HG03432 (cell line): ENCODE measurements around the gene RNF167.

Source experiments
- ATAC-seq: cut with Tn5 transposase; IDR thresholded peaks from one replicate; pipeline ENCODE4 v1.9.1; 2021; ENCODE audit warnings: mild to moderate bottlenecking, moderate library complexity; ENCODE audit not compliant: unreplicated experiment

RNF167 gene

GRCh38 chr17:4950075-4950745 lies 10.1 kb downstream of the RNF167 start:
- ATAC-seq: peak; percentile 10

- ATAC-seq: no peak
Observed at GRCh38 chr17:4950746-4951204, 10.7 kb downstream of the RNF167 start, which contains the start of gene ENO3. Gene ENO3 (plus strand): TSS chr17:4951119. CDS start chr17:4951830, 711 bp downstream.

- no peak for ATAC-seq
Observed at GRCh38 chr17:4951486-4951885, 11.4 kb downstream of the RNF167 start.

- no peak for ATAC-seq
Observed at GRCh38 chr17:4953451-4953961, 13.4 kb downstream of the RNF167 start.

GRCh38 chr17:4955091-4955490 lies 15.0 kb downstream of the RNF167 start:
- no peak for ATAC-seq

- ATAC-seq: no peak
Observed at GRCh38 chr17:4956493-4957061, 16.5 kb downstream of the RNF167 start.

- no peak for ATAC-seq
Observed at GRCh38 chr17:4958102-4958501, 18.0 kb downstream of the RNF167 start.

- no peak for ATAC-seq
Observed at GRCh38 chr17:4959261-4959965, 19.3 kb downstream of the RNF167 start.

GRCh38 chr17:4960279-4960922 lies 20.3 kb downstream of the RNF167 start:
- no peak for ATAC-seq

GRCh38 chr17:4965311-4965986 lies 25.4 kb downstream of the RNF167 start:
- ATAC-seq: no peak

- ATAC-seq: peak; percentile 77
Observed at GRCh38 chr17:4966844-4967538, 26.9 kb downstream of the RNF167 start.

GRCh38 chr17:4967539-4968485 lies 27.7 kb downstream of the RNF167 start, which contains the start of gene SPAG7:
Gene SPAG7 (minus strand): TSS chr17:4967817. CDS start chr17:4967804, 13 bp downstream.
- ATAC-seq: peak; percentile 70

GRCh38 chr17:4968486-4969046 lies 28.5 kb downstream of the RNF167 start:
- no peak for ATAC-seq

- ATAC-seq: no peak
Observed at GRCh38 chr17:4969047-4969550, 29.0 kb downstream of the RNF167 start.

- no peak for ATAC-seq
Observed at GRCh38 chr17:4969551-4970173, 29.6 kb downstream of the RNF167 start.

GRCh38 chr17:4970273-4970672 lies 30.2 kb downstream of the RNF167 start:
- ATAC-seq: no peak

GRCh38 chr17:4971826-4972225 lies 31.8 kb downstream of the RNF167 start:
- ATAC-seq: no peak

- ATAC-seq: no peak
Observed at GRCh38 chr17:4972322-4972721, 32.3 kb downstream of the RNF167 start.
